Astrocyte (in vitro differentiated cells and primary cell): Measurements from ENCODE around the gene MAGI1. TPM values are rescaled to one million over a fixed set of nuclear protein-coding genes. Genes with fewer than 3 reads are reported as not detected.

Experiments used
- DNase-seq: peaks from one replicate; pipeline ENCODE4 v3.0.0-alpha.2; 2010; ENCODE audit warnings: low read depth
- FAIRE-seq: peaks from 2 replicates; lab custom pipeline; 2011; peaks lifted over from hg19 to GRCh38; lab: Jason Lieb, UNC
- H2AFZ ChIP-seq: 2 replicates; pipeline ENCODE4 v1.6.0; 2012; ENCODE audit warnings: low read depth, low read length, inconsistent platforms
- H3K27ac ChIP-seq: 2 replicates; pipeline ENCODE4 v1.5.1; 2011; ENCODE audit warnings: low read depth, low read length, inconsistent platforms
- H3K27me3 ChIP-seq: 2 replicates; pipeline ENCODE4 v1.6.0; 2011; ENCODE audit warnings: low read length, inconsistent platforms; ENCODE audit not compliant: insufficient read depth
- H3K36me3 ChIP-seq: 2 replicates; pipeline ENCODE4 v1.5.1; 2011; ENCODE audit warnings: low read length, inconsistent platforms; ENCODE audit not compliant: insufficient read depth
- H3K4me1 ChIP-seq: 2 replicates; pipeline ENCODE4 v1.5.1; 2011; ENCODE audit warnings: low read length, inconsistent platforms; ENCODE audit not compliant: insufficient read depth
- H3K4me2 ChIP-seq: 2 replicates; pipeline ENCODE4 v1.6.0; 2012; ENCODE audit warnings: low read length, inconsistent platforms
- H3K4me3 ChIP-seq: 2 replicates; pipeline ENCODE4 v1.5.1; 2011; ENCODE audit warnings: low read depth, mild to moderate bottlenecking, low read length, inconsistent platforms; ENCODE audit not compliant: insufficient read depth
- H3K79me2 ChIP-seq: 2 replicates; pipeline ENCODE4 v1.6.0; 2012; ENCODE audit warnings: mild to moderate bottlenecking, low read length, inconsistent platforms; ENCODE audit not compliant: insufficient read depth
- H3K9ac ChIP-seq: 2 replicates; pipeline ENCODE4 v1.6.0; 2012; ENCODE audit warnings: mild to moderate bottlenecking, low read length, inconsistent platforms
- H3K9me3 ChIP-seq: 2 replicates; pipeline ENCODE4 v1.5.1; 2012; ENCODE audit warnings: low read depth, mild to moderate bottlenecking, low read length, inconsistent platforms; ENCODE audit not compliant: insufficient read depth
- H4K20me1 ChIP-seq: 2 replicates; pipeline ENCODE4 v1.6.0; 2012; ENCODE audit warnings: low read length, inconsistent platforms; ENCODE audit not compliant: insufficient read depth
- H3K27ac Mint-ChIP-seq: one replicate; pipeline ENCODE4 v1.8.0; 2021; ENCODE audit warnings: mild to moderate bottlenecking, mixed read lengths; ENCODE audit not compliant: unreplicated experiment
- H3K27me3 Mint-ChIP-seq: one replicate; pipeline ENCODE4 v1.8.0; 2021; ENCODE audit warnings: low read depth, mixed read lengths; ENCODE audit not compliant: unreplicated experiment
- H3K36me3 Mint-ChIP-seq: one replicate; pipeline ENCODE4 v1.8.0; 2021; ENCODE audit warnings: low read depth, mixed read lengths; ENCODE audit not compliant: unreplicated experiment
- H3K4me1 Mint-ChIP-seq: one replicate; pipeline ENCODE4 v1.8.0; 2021; ENCODE audit warnings: low read depth, mixed read lengths; ENCODE audit not compliant: unreplicated experiment
- H3K4me3 Mint-ChIP-seq: one replicate; pipeline ENCODE4 v1.8.0; 2021; ENCODE audit warnings: mild to moderate bottlenecking, moderate library complexity, mixed read lengths; ENCODE audit not compliant: unreplicated experiment
- H3K9me3 Mint-ChIP-seq: one replicate; pipeline ENCODE4 v1.8.0; 2021; ENCODE audit warnings: mild to moderate bottlenecking, mixed read lengths; ENCODE audit not compliant: unreplicated experiment
- CTCF ChIP-seq: IDR thresholded peaks from 2 replicates; pipeline ENCODE4 v1.5.1; 2011; ENCODE audit warnings: low read depth, mild to moderate bottlenecking, inconsistent platforms, low read length, moderate library complexity; ENCODE audit not compliant: insufficient read depth
- EZH2 ChIP-seq: IDR thresholded peaks from 2 replicates; pipeline ENCODE4 v1.6.1; 2012; ENCODE audit warnings: mild to moderate bottlenecking, low read length, inconsistent platforms; ENCODE audit not compliant: insufficient read depth
- total RNA-seq: library from RNA; stranded (reverse); gene quantifications from 2 replicates; pipeline ENCODE4 v1.2.1, GENCODE V29; 2021

Gene MAGI1
- total RNA-seq, 1 donor from 2014 or later: 31.8 TPM

DNA sequence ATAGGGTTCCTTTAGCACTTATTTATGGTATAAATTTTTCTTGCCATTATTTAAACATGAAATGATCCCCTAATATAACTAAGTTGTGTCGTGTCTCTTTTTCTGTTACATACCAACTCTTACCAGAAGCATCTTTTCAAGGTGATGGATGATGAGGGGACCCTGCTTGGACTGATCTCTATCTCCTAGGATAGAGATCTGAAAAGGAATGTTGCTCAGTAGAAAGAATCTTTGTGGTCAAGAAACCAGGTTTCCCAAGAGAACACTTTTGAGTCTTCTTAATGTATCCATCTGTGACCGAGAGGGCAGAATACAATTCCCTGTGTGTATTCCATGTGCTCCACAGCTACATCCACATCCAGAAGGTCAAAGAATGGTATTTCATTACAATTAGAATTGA, 409.7 kb downstream of the MAGI1 start:
- no peak overlapping the region for H3K27ac ChIP-seq
- no peak overlapping the region for H3K4me2 ChIP-seq
- H3K4me3 Mint-ChIP-seq: no peak overlapping the region
- TF ChIP-seq CTCF (no peak), EZH2 (no peak)
- H3K4me1 Mint-ChIP-seq: peaks cover 2% of the 10 kb centered on the region
- H3K9me3 ChIP-seq: no peaks in the 10 kb centered on the region
- no peaks in the 10 kb centered on the region for H3K79me2 ChIP-seq
- H3K9me3 Mint-ChIP-seq: no peaks in the 10 kb centered on the region
- H3K9ac ChIP-seq: no peak overlapping the region
- H3K27me3 Mint-ChIP-seq: peaks cover 2% of the 10 kb centered on the region
- H3K36me3 Mint-ChIP-seq: peaks cover 3% of the 10 kb centered on the region
- FAIRE-seq (no peak), DNase-seq (no peak)
- no peaks in the 10 kb centered on the region for H3K36me3 ChIP-seq
- H3K4me3 ChIP-seq: no peak overlapping the region
- H3K27me3 ChIP-seq: no peaks in the 10 kb centered on the region
- no peak overlapping the region for H2AFZ ChIP-seq
- no peaks in the 10 kb centered on the region for H3K4me1 ChIP-seq
- no peak overlapping the region for H3K27ac Mint-ChIP-seq
- H4K20me1 ChIP-seq: peaks cover 3% of the 10 kb centered on the region

DNA sequence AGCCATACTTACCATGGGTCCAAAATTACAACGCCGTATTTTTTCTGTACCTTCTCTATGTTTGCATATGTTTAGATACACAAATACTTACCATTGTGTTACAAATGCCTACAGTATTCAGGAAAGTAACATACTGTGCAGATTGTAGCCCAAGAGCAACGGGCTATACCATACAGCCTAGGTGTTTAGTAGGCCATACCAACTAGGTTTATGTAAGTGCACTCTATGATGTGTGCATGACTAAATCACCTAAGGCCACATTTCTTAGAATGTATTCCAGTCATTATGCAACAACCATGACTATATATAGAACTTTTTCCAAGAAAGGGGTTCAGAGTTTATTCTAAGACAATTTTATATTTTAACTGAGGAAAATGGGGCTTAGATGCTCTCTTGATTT, 411.7 kb downstream of the MAGI1 start:
- Mint-ChIP-seq H3K36me3 (peaks cover 3% of the 10 kb centered on the region), H3K4me1 (peaks cover 2% of the 10 kb centered on the region), H3K4me3 (no peak overlapping the region), H3K27ac (no peak overlapping the region), H3K9me3 (no peaks in the 10 kb centered on the region), H3K27me3 (peaks cover 2% of the 10 kb centered on the region)
- TF ChIP-seq EZH2 (no peak), CTCF (no peak)
- no peaks in the 10 kb centered on the region for H3K79me2 ChIP-seq
- no peak for FAIRE-seq
- no peak overlapping the region for H3K27ac ChIP-seq
- H2AFZ ChIP-seq: no peak overlapping the region
- H3K4me3 ChIP-seq: no peak overlapping the region
- H4K20me1 ChIP-seq: peaks cover 3% of the 10 kb centered on the region
- H3K9ac ChIP-seq: no peak overlapping the region
- no peaks in the 10 kb centered on the region for H3K27me3 ChIP-seq
- H3K9me3 ChIP-seq: no peaks in the 10 kb centered on the region
- no peaks in the 10 kb centered on the region for H3K36me3 ChIP-seq
- H3K4me1 ChIP-seq: no peaks in the 10 kb centered on the region
- DNase-seq: no peak
- H3K4me2 ChIP-seq: no peak overlapping the region

DNA sequence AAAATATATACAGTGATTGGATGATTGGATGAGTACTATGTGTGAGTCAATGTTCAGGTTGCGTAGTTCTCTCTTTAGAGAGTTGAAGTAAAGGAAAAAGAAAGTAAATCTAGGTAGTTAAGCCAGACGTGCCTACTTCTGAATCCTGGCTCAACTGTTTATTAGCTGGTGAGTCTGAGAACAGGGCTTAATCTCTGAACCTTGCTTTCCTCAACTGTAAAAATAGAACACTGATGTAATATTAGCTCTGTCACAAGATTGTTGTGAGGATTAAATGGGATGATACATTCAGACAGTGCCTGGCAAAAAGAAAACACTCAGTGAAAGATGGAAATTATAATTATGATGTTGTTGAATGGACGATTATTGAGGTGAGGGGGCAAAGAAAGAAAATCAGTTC, 413.4 kb downstream of the MAGI1 start:
- no peak overlapping the region for H3K27ac Mint-ChIP-seq
- TF ChIP-seq EZH2 (no peak), CTCF (no peak)
- Histone ChIP-seq H3K36me3 (no peaks in the 10 kb centered on the region), H3K79me2 (no peaks in the 10 kb centered on the region), H3K4me3 (no peak overlapping the region), H3K9ac (no peak overlapping the region), H4K20me1 (no peaks in the 10 kb centered on the region), H3K9me3 (no peaks in the 10 kb centered on the region), H3K27me3 (no peaks in the 10 kb centered on the region), H2AFZ (no peak overlapping the region), H3K4me2 (no peak overlapping the region), H3K27ac (no peak overlapping the region), H3K4me1 (no peaks in the 10 kb centered on the region)
- peaks cover 2% of the 10 kb centered on the region for H3K4me1 Mint-ChIP-seq
- FAIRE-seq (no peak), DNase-seq (no peak)
- no peaks in the 10 kb centered on the region for H3K27me3 Mint-ChIP-seq
- H3K9me3 Mint-ChIP-seq: no peaks in the 10 kb centered on the region
- no peak overlapping the region for H3K4me3 Mint-ChIP-seq
- peaks cover 3% of the 10 kb centered on the region for H3K36me3 Mint-ChIP-seq
